ENCODE measurements around the gene CCDC90B. TPM values are rescaled to one million over a fixed set of nuclear protein-coding genes. Genes with fewer than 3 reads are reported as not detected.

Gene CCDC90B
- total and polyA plus RNA-seq, 2 donors (not counting 1 experiment from before 2014, with no cell fraction given) = 20.5 to 35.2 TPM

- Mint-ChIP-seq H3K9me3 (ENCODE audit: insufficient read depth) (no peaks in the 10 kb centered on the region), H3K4me3 (no peak overlapping the region), H3K27ac (no peak overlapping the region), H3K27me3 (no peaks in the 10 kb centered on the region), H3K4me1 (no peaks in the 10 kb centered on the region)
- CTCF ChIA-PET = interaction anchor here (0.6 to 1.1 kb wide), 4 partner anchors 9 to 327 kb away, joined by 3 read pairs; no protein-coding TSS in a partner anchor
- H3K27ac ChIP-seq (ENCODE audit: low read length in 2 of 2) = no peak overlapping the region
- H3K27me3 ChIP-seq (replicated peaks in 1 of 4; ENCODE audit: control extremely low read depth in 1 of 4, control insufficient read depth in 3 of 4, insufficient read depth in 4 of 4, low read length in 3 of 4) = no peaks in the 10 kb centered on the region
- H3K4me3 ChIP-seq (ENCODE audit: control extremely low read depth in 1 of 5, extremely low read depth in 1 of 5, insufficient read depth in 1 of 5, low read depth in 2 of 5, low read length in 4 of 5) = no peak overlapping the region
- peaks cover 0 to 3% of the 10 kb centered on the region in 2 experiments for H3K36me3 ChIP-seq (replicated peaks in 1 of 2; ENCODE audit: control extremely low read depth in 1 of 2, control insufficient read depth in 1 of 2, extremely low read depth in 1 of 2, insufficient read depth in 2 of 2, low read length in 1 of 2)
- no peak overlapping the region for H3K9ac ChIP-seq (ENCODE audit: low read length)
- ATAC-seq (ENCODE audit: low read depth) (no peak), DNase-seq (no peak)
- H3K79me2 ChIP-seq (ENCODE audit: control insufficient read depth, insufficient read depth, low read length) = no peaks in the 10 kb centered on the region
- H3K4me2 ChIP-seq (replicated peaks; ENCODE audit: low read depth, low read length, poor library complexity, severe bottlenecking) = no peak overlapping the region
- intact Hi-C loops (cut with micrococcal nuclease) = no loop called here
- POLR2A ChIA-PET = no interaction called here
- no peaks in the 10 kb centered on the region for H3K4me1 ChIP-seq (ENCODE audit: control insufficient read depth in 2 of 2, insufficient read depth in 2 of 2, low read length in 2 of 2)
- no peak for TF ChIP-seq EZH2 (IDR thresholded peaks at IDR 0.05; ENCODE audit: borderline replicate concordance, insufficient read depth, low read depth, low read length, poor library complexity, severe bottlenecking)
- TF ChIP-seq CTCF (IDR thresholded peaks at IDR 0.05) = no peak
- H4K20me1 ChIP-seq (ENCODE audit: control insufficient read depth, insufficient read depth, low read length, poor library complexity, severe bottlenecking) = no peaks in the 10 kb centered on the region
- H2AFZ ChIP-seq (ENCODE audit: insufficient read depth, low read depth, low read length, poor library complexity, severe bottlenecking) = no peak overlapping the region
- WGBS (ENCODE audit: insufficient coverage) = 78% methylated on average over 2 of the region's 3 CpGs
- H3K9me3 ChIP-seq (ENCODE audit: control extremely low read depth in 1 of 3, control insufficient read depth in 2 of 3, insufficient read depth in 1 of 3, low read length in 2 of 3) = no peaks in the 10 kb centered on the region
Observed at GRCh38 chr11:83238111-83238510, 48.1 kb downstream of the CCDC90B start.

GRCh38 chr11:83235825-83236224 lies 50.3 kb downstream of the CCDC90B start:
- Mint-ChIP-seq H3K27me3 (no peaks in the 10 kb centered on the region), H3K4me3 (no peak overlapping the region), H3K4me1 (no peaks in the 10 kb centered on the region), H3K27ac (no peak overlapping the region), H3K9me3 (ENCODE audit: insufficient read depth) (no peaks in the 10 kb centered on the region)
- H4K20me1 ChIP-seq (ENCODE audit: control insufficient read depth, insufficient read depth, low read length, poor library complexity, severe bottlenecking) = no peaks in the 10 kb centered on the region
- H2AFZ ChIP-seq (ENCODE audit: insufficient read depth, low read depth, low read length, poor library complexity, severe bottlenecking) = no peak overlapping the region
- no peaks in the 10 kb centered on the region for H3K27me3 ChIP-seq (replicated peaks in 1 of 4; ENCODE audit: control extremely low read depth in 1 of 4, control insufficient read depth in 3 of 4, insufficient read depth in 4 of 4, low read length in 3 of 4)
- H3K4me1 ChIP-seq (ENCODE audit: control insufficient read depth in 2 of 2, insufficient read depth in 2 of 2, low read length in 2 of 2) = no peaks in the 10 kb centered on the region
- H3K9ac ChIP-seq (ENCODE audit: low read length) = no peak overlapping the region
- ATAC-seq (ENCODE audit: low read depth) (no peak), DNase-seq (no peak)
- TF ChIP-seq EZH2 (IDR thresholded peaks at IDR 0.05; ENCODE audit: borderline replicate concordance, insufficient read depth, low read depth, low read length, poor library complexity, severe bottlenecking) (no peak), CTCF (IDR thresholded peaks at IDR 0.05) (no peak)
- H3K79me2 ChIP-seq (ENCODE audit: control insufficient read depth, insufficient read depth, low read length) = no peaks in the 10 kb centered on the region
- no CpG with 5 or more reads among the region's 1 CpG for WGBS (ENCODE audit: insufficient coverage)
- H3K4me2 ChIP-seq (replicated peaks; ENCODE audit: low read depth, low read length, poor library complexity, severe bottlenecking) = no peak overlapping the region
- no peak overlapping the region for H3K4me3 ChIP-seq (ENCODE audit: control extremely low read depth in 1 of 5, extremely low read depth in 1 of 5, insufficient read depth in 1 of 5, low read depth in 2 of 5, low read length in 4 of 5)
- ChIA-PET CTCF (interaction anchor here (0.8 to 1.7 kb wide), 5 partner anchors 12 to 488 kb away, joined by 3 to 7 read pairs (median 4); no protein-coding TSS in a partner anchor), POLR2A (interaction anchor here (0.6 kb wide), 1 partner anchor 78 kb away, joined by 6 read pairs; no protein-coding TSS in a partner anchor)
- no peaks in the 10 kb centered on the region for H3K9me3 ChIP-seq (ENCODE audit: control extremely low read depth in 1 of 3, control insufficient read depth in 2 of 3, insufficient read depth in 1 of 3, low read length in 2 of 3)
- intact Hi-C loops (cut with micrococcal nuclease) = no loop called here
- peaks cover 0 to 3% of the 10 kb centered on the region in 2 experiments for H3K36me3 ChIP-seq (replicated peaks in 1 of 2; ENCODE audit: control extremely low read depth in 1 of 2, control insufficient read depth in 1 of 2, extremely low read depth in 1 of 2, insufficient read depth in 2 of 2, low read length in 1 of 2)
- no peak overlapping the region for H3K27ac ChIP-seq (ENCODE audit: low read length in 2 of 2)
